ENCODE results near the gene LILRA6.
"Not testable (repeated sequence)": the region's sequence is repeated elsewhere in the genome, so short reads cannot be mapped to it uniquely, and the experiment has no call there.

LILRA6 gene

GRCh38 chr19:54242646-54243045 is at the start of gene LILRA6:
TSS of gene LILRA6 (minus strand) at chr19:54242790.
- POLR2A ChIA-PET; DNase-seq (ENCODE audit: extremely low spot score); CTCF ChIA-PET: not testable (repeated sequence)

DNA sequence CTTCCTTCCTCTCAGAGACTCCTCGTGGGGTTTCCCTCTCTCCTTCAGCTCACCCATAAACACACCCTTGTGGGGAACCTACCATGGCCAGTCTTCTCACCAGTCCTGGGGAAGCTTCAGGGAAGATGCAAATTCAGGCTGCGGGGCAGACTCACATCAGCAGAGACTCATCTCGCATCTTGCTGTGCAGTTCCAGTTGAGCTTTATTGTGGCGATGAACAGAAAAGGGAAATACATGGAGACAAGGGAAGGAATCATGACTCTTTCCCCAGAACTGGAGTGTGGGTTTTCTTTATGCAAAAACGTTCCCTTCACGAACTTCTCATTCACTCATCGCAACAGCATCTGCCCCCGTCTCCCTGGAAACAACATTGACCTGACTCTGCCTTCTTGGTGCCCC is 46.6 kb upstream of the LILRA6 start:
- POLR2A ChIA-PET; DNase-seq (ENCODE audit: extremely low spot score): not testable (repeated sequence)
- CTCF ChIA-PET: interaction anchor here (0.7 kb wide), 1 partner anchor 55 kb away, joined by 4 read pairs; no protein-coding TSS in a partner anchor

- TF ChIP-seq PKNOX1 (IDR thresholded peaks at IDR 0.05) (no peak), NFRKB (IDR thresholded peaks at IDR 0.05) (no peak), ARNT (IDR thresholded peaks at IDR 0.05) (no peak), SP1 (IDR thresholded peaks at IDR 0.05) (no peak), FOXA1 (IDR thresholded peaks at IDR 0.05) (no peak), ZNF384 (IDR thresholded peaks at IDR 0.05) (no peak), LEF1 (IDR thresholded peaks at IDR 0.05; ENCODE audit: borderline replicate concordance) (no peak), SUZ12 (IDR thresholded peaks at IDR 0.05) (no peak), FOXM1 (IDR thresholded peaks at IDR 0.05; ENCODE audit: borderline replicate concordance) (no peak), BHLHE40 (IDR thresholded peaks at IDR 0.05; ENCODE audit: borderline replicate concordance) (no peak), L3MBTL2 (conservative IDR thresholded peaks at IDR 0.05) (no peak), TARDBP (IDR thresholded peaks at IDR 0.05) (no peak), ELF4 (IDR thresholded peaks at IDR 0.05) (no peak), CTBP1 (IDR thresholded peaks at IDR 0.05; ENCODE audit: borderline replicate concordance) (no peak)
- ChIA-PET CTCF (no interaction called here), POLR2A (no interaction called here)
- no peak for DNase-seq (ENCODE audit: extremely low spot score)
These were observed 44.9 kb upstream of the LILRA6 start for GRCh38 chr19:54287456-54287855.

DNA sequence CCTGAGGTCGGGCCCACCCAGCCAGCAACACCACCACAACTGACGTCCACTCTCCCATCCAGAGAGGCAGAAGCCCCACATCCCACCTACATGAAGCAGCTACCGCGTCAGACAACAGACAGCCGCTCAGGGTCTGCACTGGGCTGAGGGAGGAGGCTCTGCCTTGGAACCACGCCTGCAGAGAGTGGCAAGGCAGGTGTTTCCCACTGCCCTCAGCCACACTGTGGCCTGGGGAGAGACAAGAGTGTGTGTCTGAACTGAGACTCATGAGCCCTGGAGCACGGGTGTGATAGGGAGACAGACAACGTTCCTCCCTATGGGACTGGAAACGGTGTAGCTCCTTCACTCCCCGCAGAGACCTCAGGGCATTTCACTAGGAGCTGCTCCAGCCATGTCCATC is 43.7 kb upstream of the LILRA6 start:
- DNase-seq (ENCODE audit: extremely low spot score); POLR2A ChIA-PET; CTCF ChIA-PET: not testable (repeated sequence)

DNA sequence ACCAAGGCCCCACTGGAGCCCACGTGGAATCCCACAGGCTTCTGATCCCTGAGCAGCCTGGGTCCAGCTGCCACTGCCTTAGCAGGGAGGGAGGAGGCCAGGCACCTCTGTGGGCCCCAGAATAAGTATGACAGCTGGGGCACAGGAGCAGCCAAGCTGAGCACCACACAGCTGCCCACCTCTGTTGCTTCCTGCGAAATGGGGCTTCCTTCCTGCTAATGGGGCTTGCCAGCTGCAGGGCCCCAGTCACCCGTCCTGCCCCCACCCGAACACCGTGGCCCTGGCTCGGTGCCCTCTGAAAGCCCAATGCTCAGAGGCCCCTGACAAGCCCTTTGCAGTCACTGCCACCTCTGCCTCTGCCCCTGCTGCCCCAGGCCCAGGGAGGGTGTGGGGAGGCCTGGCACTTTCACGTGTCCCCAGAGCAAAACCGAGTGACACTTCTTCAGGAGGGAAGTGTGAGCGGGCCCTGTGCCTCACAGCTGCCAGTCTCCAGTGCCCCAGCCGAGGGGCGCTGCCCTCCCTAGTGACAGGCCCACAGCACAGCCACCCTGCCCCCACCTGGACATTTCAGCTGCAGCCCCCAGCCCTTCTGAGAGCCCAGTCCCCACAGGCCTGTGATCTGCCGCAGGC is 43.0 kb upstream of the LILRA6 start:
- CTCF ChIA-PET; DNase-seq (ENCODE audit: extremely low spot score); POLR2A ChIA-PET: not testable (repeated sequence)

DNA sequence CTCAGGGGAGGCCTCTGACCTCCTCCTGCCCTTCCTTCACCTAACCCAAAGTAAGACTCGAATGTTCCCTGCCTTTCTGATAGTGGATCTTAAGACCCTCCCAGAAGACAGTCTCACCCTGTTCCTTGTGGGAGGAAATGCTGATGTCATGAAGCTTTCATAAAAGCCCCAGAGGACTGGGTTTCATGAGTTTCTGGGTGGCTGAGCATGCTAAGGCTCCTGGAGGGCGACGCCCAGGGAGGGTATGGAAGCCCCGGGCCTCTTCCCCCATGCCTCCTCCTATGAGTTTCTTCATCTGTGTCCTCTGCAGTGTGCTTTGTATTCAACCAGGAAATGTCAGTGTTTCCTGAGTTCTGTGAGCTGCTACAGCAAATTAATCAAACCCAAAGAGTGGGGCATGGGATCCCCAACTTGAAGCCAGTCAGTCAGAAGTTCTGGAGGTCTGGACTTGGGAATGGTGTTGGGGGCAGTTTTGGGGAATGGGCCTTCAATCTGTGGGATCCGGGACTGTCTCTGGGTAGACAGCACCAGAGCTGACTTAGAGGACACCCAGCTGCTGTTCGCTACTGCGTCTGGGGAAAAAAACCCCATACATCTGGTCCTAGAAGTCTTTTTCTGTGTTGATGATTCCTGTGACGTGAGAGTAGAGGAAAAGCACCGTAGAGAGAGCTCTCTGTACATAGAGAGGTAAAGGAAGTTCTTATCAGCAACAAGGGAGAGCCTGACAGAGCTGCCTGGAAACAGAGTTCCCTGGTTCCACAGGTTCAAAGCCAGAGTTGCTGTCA is 40.3 kb upstream of the LILRA6 start:
- no peak for TF ChIP-seq FOXM1 (IDR thresholded peaks at IDR 0.05; ENCODE audit: borderline replicate concordance)
- TF ChIP-seq HDGF (IDR thresholded peaks at IDR 0.05; ENCODE audit: borderline replicate concordance): no peak
- no peak for TF ChIP-seq FOXK2 (IDR thresholded peaks at IDR 0.05)
- no peak for TF ChIP-seq SP1 (IDR thresholded peaks at IDR 0.05)
- no peak for TF ChIP-seq CTBP1 (IDR thresholded peaks at IDR 0.05; ENCODE audit: borderline replicate concordance)
- no peak for TF ChIP-seq NFRKB (IDR thresholded peaks at IDR 0.05)
- TF ChIP-seq FOXA1 (IDR thresholded peaks at IDR 0.05): no peak
- no peak for TF ChIP-seq SUZ12 (IDR thresholded peaks at IDR 0.05)
- no peak for TF ChIP-seq PKNOX1 (IDR thresholded peaks at IDR 0.05)
- no peak for TF ChIP-seq L3MBTL2 (conservative IDR thresholded peaks at IDR 0.05)
- TF ChIP-seq TARDBP (IDR thresholded peaks at IDR 0.05): no peak
- TF ChIP-seq ARNT (IDR thresholded peaks at IDR 0.05): no peak
- no peak for TF ChIP-seq ELF4 (IDR thresholded peaks at IDR 0.05)
- POLR2A ChIA-PET: no interaction called here
- CTCF ChIA-PET: interaction anchor here (0.6 kb wide), 1 partner anchor 143 kb away, joined by 3 read pairs; no protein-coding TSS in a partner anchor
- DNase-seq (ENCODE audit: extremely low spot score): no peak

GRCh38 chr19:54281729-54282075 is 39.1 kb upstream of the LILRA6 start:
- POLR2A ChIA-PET; DNase-seq (ENCODE audit: extremely low spot score); CTCF ChIA-PET: not testable (repeated sequence)

DNA sequence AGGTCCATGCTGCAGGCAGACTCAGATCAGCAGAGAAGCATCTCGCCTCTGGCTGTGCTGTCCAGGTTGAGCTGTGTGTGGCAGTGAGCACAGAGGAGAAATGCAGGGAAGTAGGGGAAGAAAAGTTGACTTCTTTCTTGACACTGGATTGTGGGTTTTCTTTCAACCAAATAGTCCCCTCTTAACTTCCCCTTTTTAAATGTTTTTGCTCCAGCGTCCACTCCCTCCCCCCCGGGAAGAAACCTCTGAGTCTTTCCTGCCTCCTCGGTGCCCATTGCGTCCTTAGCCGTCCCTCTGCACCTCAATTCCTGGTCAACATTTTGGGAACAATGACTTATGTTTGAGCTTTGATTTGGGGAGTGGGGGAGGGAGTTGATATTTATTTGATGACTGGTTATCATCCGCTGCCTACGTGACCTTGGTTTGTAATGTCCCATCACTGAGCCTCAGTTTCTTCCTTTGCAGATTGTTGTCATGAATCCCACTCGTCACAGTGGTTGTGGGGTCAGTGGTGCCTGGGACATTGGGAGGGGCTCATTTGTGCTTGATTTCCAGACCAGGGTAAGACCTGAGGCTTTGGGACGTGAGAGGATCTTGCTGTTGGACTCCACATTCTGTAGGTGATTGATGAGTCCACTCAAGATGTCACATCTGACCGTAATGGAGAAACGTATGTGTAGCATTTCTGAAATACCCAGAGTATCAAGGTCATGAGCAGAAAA is 38.6 kb upstream of the LILRA6 start, which contains the start of gene LILRB2:
LILRB2 (minus strand) TSS at position 104 of the 722 bp plus-strand sequence. CDS start 614 bp downstream, outside the sequence.
- TF ChIP-seq NFRKB (IDR thresholded peaks at IDR 0.05) (no peak), CTBP1 (IDR thresholded peaks at IDR 0.05; ENCODE audit: borderline replicate concordance) (no peak), SP1 (IDR thresholded peaks at IDR 0.05) (no peak), L3MBTL2 (conservative IDR thresholded peaks at IDR 0.05) (no peak), FOXM1 (IDR thresholded peaks at IDR 0.05; ENCODE audit: borderline replicate concordance) (no peak), TARDBP (IDR thresholded peaks at IDR 0.05) (no peak), ARNT (IDR thresholded peaks at IDR 0.05) (no peak), BHLHE40 (IDR thresholded peaks at IDR 0.05; ENCODE audit: borderline replicate concordance) (no peak), FOXA1 (IDR thresholded peaks at IDR 0.05) (no peak), HDGF (IDR thresholded peaks at IDR 0.05; ENCODE audit: borderline replicate concordance) (no peak), ZNF384 (IDR thresholded peaks at IDR 0.05) (no peak), PKNOX1 (IDR thresholded peaks at IDR 0.05) (no peak), SUZ12 (IDR thresholded peaks at IDR 0.05) (no peak), ELF4 (IDR thresholded peaks at IDR 0.05) (no peak), FOXK2 (IDR thresholded peaks at IDR 0.05) (no peak), LEF1 (IDR thresholded peaks at IDR 0.05; ENCODE audit: borderline replicate concordance) (no peak)
- CTCF ChIA-PET: no interaction called here
- no peak for DNase-seq (ENCODE audit: extremely low spot score)

DNA sequence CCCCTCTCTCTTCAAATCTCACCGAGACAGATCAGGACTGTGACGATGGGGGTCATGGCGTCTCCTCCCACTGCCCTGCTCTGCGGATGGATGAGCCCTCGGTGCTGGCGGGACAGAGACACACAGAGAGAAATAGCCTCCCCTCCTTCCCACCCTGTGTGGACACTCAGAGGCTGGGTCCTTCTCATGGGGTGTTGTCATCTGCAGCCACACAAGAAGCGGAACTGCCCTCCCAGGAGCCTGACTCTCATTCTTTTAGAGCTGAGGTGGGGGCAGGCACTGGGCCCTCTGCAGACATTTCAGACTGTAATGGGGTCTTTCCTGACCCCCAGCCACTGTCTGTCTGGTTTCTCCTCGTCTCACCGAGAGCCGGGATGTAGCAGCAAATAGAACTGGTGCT is 37.9 kb upstream of the LILRA6 start:
- CTCF ChIA-PET; POLR2A ChIA-PET; DNase-seq (ENCODE audit: extremely low spot score): not testable (repeated sequence)

More for the DNA sequence above, 38.6 kb upstream of the LILRA6 start, which contains the start of gene LILRB2:
- POLR2A ChIA-PET: no interaction called here

- CTCF ChIA-PET; POLR2A ChIA-PET; DNase-seq (ENCODE audit: extremely low spot score): not testable (repeated sequence)
These were observed 37.4 kb upstream of the LILRA6 start for GRCh38 chr19:54280025-54280424.

All from HEK293T (cell line).